GM21737 (cell line): ENCODE data around the gene ZGRF1.
"Not testable (repeated sequence)": the region's sequence is repeated elsewhere in the genome, so short reads cannot be mapped to it uniquely, and the experiment has no call there.

ENCODE experiments used
- ATAC-seq: cut with Tn5 transposase; IDR thresholded peaks from one replicate; pipeline ENCODE4 v1.9.1; 2021; ENCODE audit warnings: mild to moderate bottlenecking, moderate library complexity; ENCODE audit not compliant: unreplicated experiment

Gene ZGRF1

DNA sequence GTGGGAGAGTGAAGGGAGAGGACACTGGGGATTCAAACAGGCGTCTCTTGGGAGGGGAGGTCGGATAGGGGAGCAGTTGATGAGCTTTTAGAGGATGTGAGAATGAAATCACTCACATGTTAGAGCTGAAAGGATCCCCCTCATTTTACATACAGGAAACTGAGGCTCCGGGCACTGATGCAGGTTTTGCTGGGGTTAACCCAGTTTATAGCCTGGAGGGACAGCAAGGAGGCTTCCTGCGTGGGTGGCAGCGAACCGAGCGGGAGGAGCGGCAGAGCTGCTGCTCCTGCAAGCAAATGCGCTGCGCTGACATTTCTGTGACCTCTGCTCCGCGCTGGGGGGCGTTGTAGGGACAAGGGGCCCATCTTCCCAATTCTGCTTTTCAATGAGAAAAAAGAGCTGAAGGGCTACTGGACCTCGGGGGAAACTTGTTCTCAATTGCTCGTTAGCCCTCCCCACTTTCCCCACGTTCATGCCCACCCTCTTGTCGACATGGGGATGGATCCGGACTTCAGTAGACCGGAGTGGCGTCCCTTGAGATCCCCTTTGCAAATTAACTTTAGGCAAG is 119.6 kb downstream of the ZGRF1 start:
- peak; percentile 31 for ATAC-seq

DNA sequence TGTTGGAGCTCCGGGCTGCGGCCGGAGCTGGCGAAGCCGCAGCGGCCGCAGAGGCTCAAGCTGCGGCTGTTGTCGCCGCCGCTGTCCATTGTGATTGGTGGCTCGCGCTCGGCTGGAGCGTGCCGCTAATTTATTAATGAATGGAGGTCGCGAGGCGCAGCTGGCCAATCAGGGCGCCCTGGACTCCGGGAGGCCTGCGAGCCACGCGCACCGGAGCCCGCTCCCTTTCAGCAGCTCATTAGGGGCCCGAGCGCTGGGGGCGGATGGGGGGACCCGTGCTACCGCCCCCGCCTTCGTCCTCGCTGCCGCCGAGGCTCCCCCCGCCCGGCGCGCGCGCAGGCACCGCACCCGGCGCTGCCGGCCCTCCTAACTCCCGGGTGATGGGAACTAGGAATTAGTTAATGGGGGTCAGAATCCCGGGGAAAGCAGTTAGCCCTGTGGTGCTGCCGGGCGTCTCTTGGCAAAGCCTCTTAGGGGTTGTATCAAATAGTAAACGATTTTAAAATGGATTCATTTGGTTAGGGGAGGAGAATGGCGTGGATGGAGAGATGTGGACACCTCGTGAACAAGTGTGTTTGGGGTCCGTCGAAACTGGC is 120.1 kb downstream of the ZGRF1 start:
- peak; percentile 37 for ATAC-seq

DNA sequence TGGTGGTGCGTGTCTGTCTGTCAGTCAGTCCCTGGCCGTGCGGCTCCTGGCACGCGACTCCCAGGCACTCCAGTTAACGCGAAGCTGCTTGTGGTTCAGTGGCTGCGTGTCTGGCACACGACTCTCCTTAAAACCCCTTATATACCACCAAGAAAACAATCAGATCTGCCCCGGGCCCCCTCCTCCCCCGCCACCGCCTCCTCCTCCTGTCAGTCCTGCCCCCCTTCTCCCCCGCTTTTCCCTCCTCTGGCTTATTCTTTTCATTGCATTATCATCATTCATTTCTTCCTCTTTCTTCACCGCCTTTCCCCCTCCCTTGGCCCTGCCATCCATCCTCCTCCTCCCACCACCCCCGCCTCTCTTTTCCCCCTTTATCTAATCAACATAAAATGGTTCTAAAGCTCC is 120.6 kb downstream of the ZGRF1 start, which contains the start of gene NEUROG2:
TSS of gene NEUROG2 (minus strand) at position 115 of the 405 bp plus-strand sequence. CDS start 705 bp downstream, outside the sequence.
- no peak for ATAC-seq

DNA sequence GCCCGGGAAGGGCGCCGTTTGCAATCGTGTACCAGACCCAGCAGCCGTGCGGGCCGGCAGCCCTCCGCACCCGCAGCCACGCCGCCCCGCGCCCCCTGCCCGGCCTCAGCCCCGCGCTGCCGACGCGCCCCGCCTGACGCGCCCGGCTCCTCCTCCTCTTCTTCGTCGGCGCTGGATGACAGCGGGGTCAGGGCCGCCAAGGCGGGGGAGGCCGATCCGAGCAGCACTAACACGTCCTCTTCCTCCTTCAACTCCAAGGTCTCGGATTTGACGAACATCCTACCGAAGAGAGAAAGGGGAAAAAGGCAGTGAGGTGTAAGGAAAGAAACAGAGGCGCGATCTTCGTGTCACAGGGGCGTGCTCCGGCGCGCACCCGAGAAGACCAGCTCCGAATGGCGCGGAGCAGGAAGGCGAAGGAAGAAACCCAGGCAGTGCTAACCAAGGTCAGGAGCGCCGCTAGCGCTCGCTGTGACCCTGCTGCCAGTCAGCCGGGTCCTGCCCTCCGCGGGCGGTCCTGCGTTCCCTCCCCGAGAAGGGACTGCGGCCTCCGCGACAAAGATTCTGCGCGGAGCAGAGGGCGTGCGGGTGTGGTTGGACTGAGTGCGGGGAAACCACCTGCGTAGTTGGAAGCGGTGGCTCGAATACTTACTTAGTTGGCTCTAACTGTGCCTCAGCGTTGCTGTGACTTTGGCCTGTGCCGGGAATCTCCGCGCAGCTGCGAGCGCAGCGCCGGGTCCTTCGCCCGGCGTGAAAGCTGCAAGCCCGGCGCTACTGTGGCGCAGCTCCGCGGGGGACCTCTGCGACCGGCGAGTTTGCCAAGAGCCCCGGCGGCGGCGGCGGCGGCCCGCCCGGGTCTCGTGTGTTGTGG is 121.3 kb downstream of the ZGRF1 start:
- ATAC-seq = peak; percentile 29

DNA sequence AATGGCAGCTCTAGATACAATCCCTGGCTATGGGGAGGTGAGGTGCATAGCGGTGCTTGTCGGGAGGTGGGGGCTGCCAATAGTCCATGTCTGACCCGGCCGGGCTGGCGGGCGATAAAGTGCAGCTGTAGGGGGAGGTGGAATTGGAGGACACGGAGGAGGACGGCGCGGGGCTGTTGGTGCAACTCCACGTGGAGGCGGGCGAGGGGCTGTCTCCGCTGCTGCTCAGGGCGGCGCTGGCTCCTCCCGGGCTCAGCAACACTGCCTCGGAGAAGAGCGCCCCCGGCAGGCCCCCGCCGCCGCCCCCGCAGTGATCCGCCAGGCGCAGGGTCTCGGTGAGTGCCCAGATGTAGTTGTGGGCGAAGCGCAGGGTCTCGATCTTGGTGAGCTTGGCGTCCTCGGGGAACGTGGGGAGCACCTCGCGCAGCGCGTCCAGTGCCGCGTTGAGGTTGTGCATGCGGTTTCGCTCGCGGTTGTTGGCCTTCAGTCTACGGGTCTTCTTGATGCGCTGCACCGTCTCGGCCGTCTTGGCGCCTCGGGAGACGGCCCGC is 122.0 kb downstream of the ZGRF1 start:
- peak; percentile 11 for ATAC-seq

DNA sequence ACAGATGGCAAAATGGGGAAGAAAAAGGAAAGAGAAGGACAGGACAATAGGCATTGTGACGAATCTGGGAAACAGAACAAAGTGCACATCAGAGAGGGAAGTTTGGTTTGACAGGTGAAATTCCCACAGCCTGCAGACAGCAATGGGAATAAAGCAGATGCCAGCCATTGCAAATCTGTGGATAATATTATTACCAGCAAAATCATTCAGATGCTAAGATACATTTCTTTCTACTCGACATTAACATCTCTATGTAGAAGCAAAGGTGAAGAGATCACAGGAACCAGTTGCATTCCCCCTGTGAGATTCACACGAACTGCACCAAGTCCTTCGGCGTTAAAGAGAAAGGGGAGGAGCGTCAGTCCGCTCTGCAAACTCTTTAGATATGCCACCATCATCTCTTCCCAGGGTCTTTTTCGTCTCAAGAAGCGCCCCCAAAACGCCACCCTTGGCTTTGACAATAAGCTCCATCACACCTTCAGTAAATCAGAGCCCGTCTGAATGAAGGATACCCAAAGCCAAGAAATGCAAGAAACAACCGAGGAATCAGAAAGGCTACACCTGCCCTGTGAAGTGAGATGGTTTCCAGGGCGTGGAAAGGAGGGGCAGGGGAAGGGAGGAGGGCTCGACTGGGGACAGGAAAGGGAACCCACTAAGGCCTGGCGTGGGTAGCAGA is 122.6 kb downstream of the ZGRF1 start:
- ATAC-seq = no peak

DNA sequence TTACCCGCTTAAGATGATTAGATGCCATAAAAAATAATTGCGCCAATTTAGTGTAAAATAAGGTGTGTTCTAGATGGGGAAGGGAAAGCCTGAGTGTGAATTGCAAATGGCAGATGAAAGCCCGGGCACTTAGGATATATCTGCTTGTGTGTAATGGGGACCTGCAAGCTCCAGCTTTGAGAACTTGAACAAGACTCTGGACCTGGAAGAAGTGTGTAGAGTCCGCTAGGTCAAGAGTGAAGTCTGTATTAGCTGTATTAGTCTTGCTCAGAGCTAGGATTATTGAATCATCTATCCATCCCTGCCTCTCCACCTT is 124.9 kb downstream of the ZGRF1 start:
- no peak for ATAC-seq

DNA sequence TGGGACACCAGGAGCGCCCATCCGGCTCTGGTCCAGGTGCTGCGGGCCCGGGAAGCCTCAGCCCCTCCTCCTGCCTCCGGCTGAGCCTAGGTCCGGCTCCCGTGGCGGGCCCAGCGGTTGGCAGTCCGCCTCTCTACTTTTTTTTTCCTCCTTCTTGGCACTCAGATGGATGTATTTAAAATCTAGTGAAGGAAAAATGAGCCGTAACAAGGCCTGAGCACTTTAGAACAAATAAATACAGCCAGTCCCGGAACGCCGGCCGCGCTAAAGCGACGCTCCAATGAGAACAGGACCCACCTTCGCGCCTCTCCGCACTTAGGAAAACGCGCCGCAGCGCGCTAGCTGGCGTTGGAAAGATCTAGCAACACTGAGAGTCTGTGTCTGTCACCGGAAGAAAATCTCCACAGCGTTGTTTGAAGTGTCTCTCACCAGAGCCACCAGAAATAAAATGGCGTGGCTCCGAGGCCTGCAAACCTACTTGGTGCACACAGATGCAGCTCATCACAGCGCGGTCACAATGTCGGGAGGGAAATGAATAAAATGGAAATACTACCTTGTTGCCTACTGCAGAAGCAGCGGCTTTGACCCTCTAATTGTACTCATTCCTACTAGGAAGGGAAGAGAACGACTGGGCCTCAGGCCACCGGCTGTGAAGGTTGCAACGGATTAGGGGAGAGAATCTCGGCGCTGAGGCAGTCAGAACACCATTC is 125.5 kb downstream of the ZGRF1 start:
- ATAC-seq = no peak

DNA sequence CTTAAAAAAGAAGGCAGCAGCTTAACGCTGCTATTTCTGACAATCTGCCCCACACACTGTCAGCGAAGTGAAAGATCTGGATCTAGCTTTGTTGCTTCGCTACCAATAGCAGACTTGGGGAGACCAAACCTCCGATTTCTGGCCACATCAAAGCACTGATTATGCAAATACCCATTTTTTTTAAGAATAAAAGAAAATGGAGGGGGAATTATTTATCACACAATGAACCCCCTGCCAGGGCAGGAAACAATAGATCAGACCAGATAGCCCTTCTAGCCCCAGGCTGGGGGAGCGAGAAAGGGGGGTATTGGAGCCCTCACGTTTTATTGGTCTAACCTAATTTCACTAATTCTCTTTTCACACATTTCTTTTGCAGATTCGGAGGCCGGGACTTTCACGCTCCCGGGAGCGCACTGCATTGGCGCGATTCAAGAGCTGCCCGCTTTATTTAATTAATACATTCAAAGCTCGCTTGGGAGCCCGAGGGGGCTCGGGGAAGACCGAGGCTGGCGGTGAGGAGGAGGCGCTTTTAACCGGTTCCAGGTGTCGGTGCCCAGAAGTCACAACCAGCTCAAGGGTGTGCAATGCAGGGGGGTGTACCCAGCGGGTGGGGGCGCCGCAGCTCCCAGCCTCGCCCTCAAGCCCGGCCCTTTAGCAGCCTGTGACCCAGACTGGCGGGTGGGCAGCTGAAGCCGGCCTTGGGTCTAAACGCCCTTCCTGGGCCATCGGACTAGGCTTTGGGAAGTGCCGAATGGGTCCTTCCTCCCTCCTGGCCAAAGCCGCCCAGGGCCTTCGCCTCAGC is 126.2 kb downstream of the ZGRF1 start:
- no peak for ATAC-seq

DNA sequence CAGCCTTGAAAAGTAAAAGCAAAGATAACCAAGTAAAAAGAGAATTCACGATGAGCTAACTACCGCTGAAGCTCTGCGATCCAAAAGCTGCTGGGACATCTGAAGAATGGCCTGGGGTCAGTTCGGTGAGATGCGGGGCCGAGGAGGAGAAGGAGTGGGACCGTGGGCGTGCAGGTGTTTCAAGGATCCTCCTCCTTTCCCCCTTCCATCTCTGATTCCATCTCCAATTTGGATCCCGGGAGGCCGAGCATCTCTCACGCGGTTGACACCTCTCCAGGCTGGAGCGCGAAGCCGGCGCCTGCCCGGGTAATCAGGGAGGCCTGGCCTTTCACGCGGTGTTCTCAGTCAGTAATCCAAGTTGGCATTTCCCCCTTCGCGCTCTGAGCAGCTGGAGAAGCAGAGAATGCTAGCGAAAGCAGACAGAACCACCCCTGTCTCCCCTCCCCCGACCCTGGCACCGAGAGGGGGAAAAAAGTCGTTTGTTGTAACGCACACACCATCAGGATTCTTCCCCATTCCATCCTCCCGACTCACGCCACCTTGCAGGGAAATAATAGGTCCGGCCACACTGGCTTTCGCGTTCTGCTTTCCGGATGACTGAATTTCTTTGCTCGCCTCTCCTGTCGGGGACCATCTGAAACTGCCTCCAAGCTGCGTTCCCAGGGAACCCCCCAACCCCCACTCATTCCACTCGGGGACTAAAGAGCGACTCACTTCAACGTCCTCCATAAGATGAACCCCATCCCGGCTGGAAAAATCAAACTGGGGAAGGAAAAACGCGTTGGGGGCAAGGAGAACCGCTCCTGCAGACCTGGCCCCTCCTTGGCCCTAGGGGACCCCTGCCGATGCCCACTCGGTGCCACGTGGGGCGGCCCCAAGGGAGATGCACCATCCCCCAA is 127.2 kb downstream of the ZGRF1 start:
- ATAC-seq = no peak

DNA sequence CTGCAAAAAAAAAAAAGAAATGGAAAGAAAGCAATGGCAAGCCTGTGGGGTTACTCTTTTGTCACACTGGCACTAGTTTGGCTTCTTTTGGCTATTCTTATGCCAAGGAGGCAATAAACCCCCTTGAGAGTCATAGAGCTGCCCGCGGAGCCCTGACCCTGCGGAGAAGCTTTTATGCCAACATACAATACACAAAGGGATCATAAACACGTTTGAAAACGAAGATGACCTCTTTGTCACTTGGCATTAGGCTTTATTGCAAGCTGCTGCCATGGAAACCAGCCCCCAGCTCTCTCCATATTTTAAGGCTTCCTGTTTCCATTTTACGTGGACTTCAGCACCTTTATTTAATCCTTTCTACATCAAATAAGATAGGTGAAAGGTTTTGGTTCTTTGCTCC is 128.4 kb downstream of the ZGRF1 start:
- ATAC-seq = no peak

DNA sequence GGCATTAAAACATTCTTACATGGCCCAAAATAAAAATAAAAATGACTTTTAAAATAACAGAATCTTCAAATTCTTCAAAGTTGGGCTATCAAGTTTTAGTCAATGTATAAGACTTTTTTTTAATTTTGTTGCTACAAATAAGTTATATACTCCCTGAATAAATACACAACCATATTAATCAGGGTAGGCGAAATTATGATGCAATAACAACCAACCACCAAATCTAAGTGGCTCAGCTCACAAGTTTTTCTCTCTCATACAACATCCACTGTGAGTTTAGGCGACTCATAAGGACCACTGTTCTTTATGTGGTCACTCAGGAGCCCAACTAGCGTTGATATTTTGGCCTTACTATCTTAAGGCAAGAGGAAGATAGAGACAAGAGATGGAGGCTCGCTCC is 131.9 kb downstream of the ZGRF1 start:
- ATAC-seq = no peak

DNA sequence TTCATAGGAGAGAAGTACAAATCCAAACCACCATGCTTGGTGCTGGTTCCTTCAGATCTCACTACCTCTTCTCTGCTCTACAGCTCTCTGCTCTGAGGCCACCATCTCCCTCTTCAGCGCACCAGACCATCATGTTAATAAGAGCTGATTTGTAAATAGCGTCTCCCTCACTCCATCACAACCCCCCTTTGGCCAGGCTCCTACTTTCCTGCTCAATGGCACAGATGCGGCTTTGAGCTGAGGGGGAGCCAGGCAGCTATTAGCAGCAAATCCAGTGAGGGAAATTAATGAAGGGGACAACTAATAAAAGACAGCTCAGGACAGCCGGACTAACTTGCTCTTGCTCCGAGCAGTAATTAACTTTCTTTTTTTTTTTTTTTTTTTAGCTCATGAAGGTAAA is 133.8 kb downstream of the ZGRF1 start:
- ATAC-seq = no peak

DNA sequence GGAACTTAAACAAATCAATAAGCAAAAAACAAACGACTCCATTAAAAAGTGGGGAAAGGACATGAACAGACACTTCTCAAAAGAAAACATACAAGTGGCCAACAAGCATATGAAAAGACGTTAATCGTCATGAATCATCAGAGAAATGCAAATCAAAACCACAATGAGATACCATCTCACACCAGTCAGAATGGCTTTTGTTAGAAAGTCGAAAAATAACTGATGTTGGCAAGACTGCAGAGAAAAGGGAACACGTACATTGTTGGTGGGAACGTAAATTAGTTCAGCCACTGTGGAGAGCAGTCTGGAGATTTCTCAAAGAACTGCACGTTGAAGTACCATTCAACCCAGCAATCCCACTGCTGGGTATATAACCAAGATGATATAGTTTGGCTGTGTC is 144.4 kb downstream of the ZGRF1 start:
- no peak for ATAC-seq

DNA sequence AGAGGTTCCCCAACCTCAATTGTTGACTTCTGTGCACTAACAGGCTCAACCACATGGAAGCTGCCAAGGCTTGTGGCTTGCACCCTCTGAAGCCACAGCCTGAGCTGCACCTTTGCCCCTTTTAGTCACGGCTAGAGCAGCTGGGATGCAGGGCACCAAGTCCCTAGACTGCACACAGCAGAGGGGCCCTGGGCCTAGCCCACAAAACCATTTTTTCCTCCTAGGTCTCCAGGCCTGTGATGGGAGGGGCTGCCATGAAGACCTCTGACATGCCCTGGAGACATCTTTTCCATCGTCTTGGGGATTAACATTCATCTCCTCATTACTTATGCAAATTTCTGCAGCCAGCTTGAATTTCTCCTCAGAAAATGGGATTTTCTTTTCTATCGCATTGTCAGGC is 145.9 kb downstream of the ZGRF1 start:
- ATAC-seq = not testable (repeated sequence)
